ENCODE data around the gene UXT.
A peak's percentile ranks its signal among the peaks of the same experiment; 100 is the strongest.

DNA sequence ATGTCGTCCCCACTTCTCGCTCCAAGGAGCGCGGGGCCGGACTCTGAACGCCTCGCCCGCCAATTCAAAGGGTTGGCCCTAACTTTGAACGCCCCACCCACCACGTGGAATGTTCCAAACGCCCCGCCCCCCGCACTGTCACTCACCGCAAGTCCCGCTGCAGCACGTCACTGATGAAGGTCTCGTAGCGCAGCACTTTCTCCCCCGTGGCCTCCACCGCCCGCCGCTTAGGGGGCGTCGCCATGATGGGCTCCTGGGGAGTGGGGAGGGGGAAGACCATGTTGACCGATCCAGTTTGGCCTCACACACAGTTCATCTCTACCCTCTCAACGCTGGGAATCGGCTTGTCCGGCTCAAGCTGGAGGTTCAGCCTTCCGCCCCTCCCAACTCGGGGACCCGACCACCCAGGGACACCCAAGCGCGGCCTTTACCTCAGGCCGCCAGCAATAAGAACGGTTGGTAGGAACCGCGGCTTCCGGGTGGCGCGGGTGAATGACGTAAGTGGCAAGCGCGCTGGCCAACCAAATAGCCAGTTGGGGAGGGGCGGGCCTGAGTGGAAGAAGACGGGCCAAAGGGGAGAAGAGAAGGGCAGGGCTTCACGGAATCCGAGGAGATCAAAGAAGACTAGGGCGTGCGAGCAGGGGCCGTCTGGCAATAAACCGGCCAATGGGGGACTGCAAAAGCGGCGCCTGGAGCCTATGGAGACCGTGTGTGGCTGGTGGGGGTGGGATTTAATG lies at the start of gene UXT:
- TF ChIP-seq, protein P1, sequence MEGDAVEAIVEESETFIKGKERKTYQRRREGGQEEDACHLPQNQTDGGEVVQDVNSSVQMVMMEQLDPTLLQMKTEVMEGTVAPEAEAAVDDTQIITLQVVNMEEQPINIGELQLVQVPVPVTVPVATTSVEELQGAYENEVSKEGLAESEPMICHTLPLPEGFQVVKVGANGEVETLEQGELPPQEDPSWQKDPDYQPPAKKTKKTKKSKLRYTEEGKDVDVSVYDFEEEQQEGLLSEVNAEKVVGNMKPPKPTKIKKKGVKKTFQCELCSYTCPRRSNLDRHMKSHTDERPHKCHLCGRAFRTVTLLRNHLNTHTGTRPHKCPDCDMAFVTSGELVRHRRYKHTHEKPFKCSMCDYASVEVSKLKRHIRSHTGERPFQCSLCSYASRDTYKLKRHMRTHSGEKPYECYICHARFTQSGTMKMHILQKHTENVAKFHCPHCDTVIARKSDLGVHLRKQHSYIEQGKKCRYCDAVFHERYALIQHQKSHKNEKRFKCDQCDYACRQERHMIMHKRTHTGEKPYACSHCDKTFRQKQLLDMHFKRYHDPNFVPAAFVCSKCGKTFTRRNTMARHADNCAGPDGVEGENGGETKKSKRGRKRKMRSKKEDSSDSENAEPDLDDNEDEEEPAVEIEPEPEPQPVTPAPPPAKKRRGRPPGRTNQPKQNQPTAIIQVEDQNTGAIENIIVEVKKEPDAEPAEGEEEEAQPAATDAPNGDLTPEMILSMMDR (IDR thresholded peaks at IDR 0.05; ENCODE audit: extremely low read depth in 1 of 2, insufficient read depth in 1 of 2, low read depth in 1 of 2, low read length in 2 of 2): no peak
- peak; percentile 54 for TF ChIP-seq POLR2A (IDR thresholded peaks at IDR 0.05; ENCODE audit: low read depth, low read length)
- no peak for TF ChIP-seq EZH2 (IDR thresholded peaks at IDR 0.05; ENCODE audit: borderline replicate concordance, low read depth, low read length, severe bottlenecking)

Data from endothelial cell of umbilical vein (primary cell).